ENCODE data around the gene HAO1. TPM values are rescaled to one million over a fixed set of nuclear protein-coding genes. Genes with fewer than 3 reads are reported as not detected.
A peak's percentile ranks its signal among the peaks of the same experiment; 100 is the strongest.

Gene HAO1
- total and polyA plus RNA-seq, 2 donors (not counting 3 experiments of a cell fraction or from before 2014, with no cell fraction given), result not detected

GRCh38 chr20:7985916-7986315 lies 45.7 kb upstream of the HAO1 start:
- dilution Hi-C loops (cut with MboI; ENCODE audit: extremely low pct_ligation_motif_present, low sequenced_read_pairs), result no loop called here
- H3K4me1 ChIP-seq (ENCODE audit: control insufficient read depth, extremely low read depth, insufficient read depth, low read length), result no peaks in the 10 kb centered on the region
- POLR2A ChIA-PET, result no interaction called here
- DNase-seq (ENCODE audit: low read depth, low spot score) (no peak), FAIRE-seq (peak; percentile 24)
- H3K9ac ChIP-seq (replicated peaks; ENCODE audit: extremely low read depth, insufficient read depth, low read length), result no peak overlapping the region
- H2AFZ ChIP-seq (ENCODE audit: low read depth, low read length), result no peak overlapping the region
- no peak overlapping the region for H3K27ac ChIP-seq (ENCODE audit: insufficient read depth, low read depth, low read length)
- no peaks in the 10 kb centered on the region for H3K9me1 ChIP-seq (replicated peaks; ENCODE audit: control insufficient read depth, extremely low read depth, insufficient read depth, low read length)
- CTCF ChIA-PET, result no interaction called here
- TF ChIP-seq POLR2AphosphoS5 (IDR thresholded peaks at IDR 0.05; ENCODE audit: insufficient read depth, low read depth, low read length), result no peak
- no peak for TF ChIP-seq MYC (IDR thresholded peaks at IDR 0.05; ENCODE audit: low read depth, low read length)
- no peak for TF ChIP-seq GATA2 (IDR thresholded peaks at IDR 0.05; ENCODE audit: insufficient read depth, insufficient read length, low read depth, low read length)
- H3K4me2 ChIP-seq (ENCODE audit: insufficient read depth, low read length), result no peak overlapping the region
- H3K4me3 ChIP-seq (replicated peaks in 1 of 3; ENCODE audit: insufficient read depth in 1 of 3, low read depth in 1 of 3, low read length in 3 of 3), result no peak overlapping the region
- peaks cover 3 to 6% of the 10 kb centered on the region in 2 experiments for H3K36me3 ChIP-seq (ENCODE audit: control insufficient read depth in 2 of 2, extremely low read depth in 1 of 2, insufficient read depth in 2 of 2, low read length in 2 of 2)
- no peaks in the 10 kb centered on the region for H3K79me2 ChIP-seq (ENCODE audit: control insufficient read depth, insufficient read depth, low read length)
- H4K20me1 ChIP-seq (replicated peaks; ENCODE audit: control insufficient read depth, extremely low read depth, insufficient read depth, low read length), result no peaks in the 10 kb centered on the region
- no TSS peak for BruUV-seq (replicated peaks)
- intact Hi-C loops (cut with micrococcal nuclease), result no loop called here
- no peaks in the 10 kb centered on the region for H3K9me3 ChIP-seq (replicated peaks; ENCODE audit: control insufficient read depth, insufficient read depth, low read length)
- no peaks in the 10 kb centered on the region for H3K27me3 ChIP-seq (ENCODE audit: control insufficient read depth in 2 of 2, insufficient read depth in 2 of 2, low read length in 2 of 2)

GRCh38 chr20:7984192-7984591 lies 43.9 kb upstream of the HAO1 start:
- no peak for TF ChIP-seq JUN (IDR thresholded peaks at IDR 0.05; ENCODE audit: borderline replicate concordance, insufficient read depth, insufficient read length, low read depth)
- TF ChIP-seq GATA2 (IDR thresholded peaks at IDR 0.05; ENCODE audit: insufficient read depth, insufficient read length, low read depth, low read length), result no peak
- TF ChIP-seq CTCF (IDR thresholded peaks at IDR 0.05; ENCODE audit: extremely low read depth in 1 of 2, insufficient read depth in 1 of 2, low read depth in 1 of 2, low read length in 2 of 2), result no peak
- no peak for TF ChIP-seq MYC (IDR thresholded peaks at IDR 0.05; ENCODE audit: low read depth, low read length)
- no peak for TF ChIP-seq POLR2A (IDR thresholded peaks at IDR 0.05; ENCODE audit: low read depth, low read length)
- TF ChIP-seq MAX (IDR thresholded peaks at IDR 0.05; ENCODE audit: insufficient read depth, insufficient read length), result no peak
- no peak for TF ChIP-seq POLR2AphosphoS5 (IDR thresholded peaks at IDR 0.05; ENCODE audit: insufficient read depth, low read depth, low read length)
- TF ChIP-seq FOS (IDR thresholded peaks at IDR 0.05; ENCODE audit: borderline replicate concordance, insufficient read depth, low read length), result no peak
- no peak for TF ChIP-seq EZH2 (IDR thresholded peaks at IDR 0.05; ENCODE audit: borderline replicate concordance, low read depth, low read length, severe bottlenecking)
- ChIA-PET CTCF (interaction anchor here (1.2 to 5.7 kb wide), 3 partner anchors 16 to 738 kb away, joined by 3 to 179 read pairs (median 9); no protein-coding TSS in a partner anchor), POLR2A (no interaction called here)
- H3K27me3 ChIP-seq (ENCODE audit: control insufficient read depth in 2 of 2, insufficient read depth in 2 of 2, low read length in 2 of 2), result no peaks in the 10 kb centered on the region
- no peak overlapping the region for H3K4me2 ChIP-seq (ENCODE audit: insufficient read depth, low read length)
- no peaks in the 10 kb centered on the region for H3K4me1 ChIP-seq (ENCODE audit: control insufficient read depth, extremely low read depth, insufficient read depth, low read length)
- H3K36me3 ChIP-seq (ENCODE audit: control insufficient read depth in 2 of 2, extremely low read depth in 1 of 2, insufficient read depth in 2 of 2, low read length in 2 of 2), result peaks cover 3 to 6% of the 10 kb centered on the region in 2 experiments
- H3K27ac ChIP-seq (ENCODE audit: insufficient read depth, low read depth, low read length), result no peak overlapping the region
- H3K9me1 ChIP-seq (replicated peaks; ENCODE audit: control insufficient read depth, extremely low read depth, insufficient read depth, low read length), result no peaks in the 10 kb centered on the region
- H4K20me1 ChIP-seq (replicated peaks; ENCODE audit: control insufficient read depth, extremely low read depth, insufficient read depth, low read length), result no peaks in the 10 kb centered on the region
- no peak overlapping the region for H2AFZ ChIP-seq (ENCODE audit: low read depth, low read length)
- no TSS peak for BruUV-seq (replicated peaks)
- no peaks in the 10 kb centered on the region for H3K9me3 ChIP-seq (replicated peaks; ENCODE audit: control insufficient read depth, insufficient read depth, low read length)
- H3K9ac ChIP-seq (replicated peaks; ENCODE audit: extremely low read depth, insufficient read depth, low read length), result no peak overlapping the region
- FAIRE-seq (no peak), DNase-seq (ENCODE audit: low read depth, low spot score) (no peak)
- dilution Hi-C loops (cut with MboI; ENCODE audit: extremely low pct_ligation_motif_present, low sequenced_read_pairs), result no loop called here
- no peaks in the 10 kb centered on the region for H3K79me2 ChIP-seq (ENCODE audit: control insufficient read depth, insufficient read depth, low read length)
- intact Hi-C loops (cut with micrococcal nuclease), result no loop called here
- H3K4me3 ChIP-seq (replicated peaks in 1 of 3; ENCODE audit: insufficient read depth in 1 of 3, low read depth in 1 of 3, low read length in 3 of 3), result no peak overlapping the region

Measured in endothelial cell of umbilical vein (primary cell).